ENCODE results near the gene PPP3CA. TPM values are rescaled to one million over a fixed set of nuclear protein-coding genes. Genes with fewer than 3 reads are reported as not detected.

Gene PPP3CA
- polyA plus RNA-seq, 1 donor (not counting 4 experiments of a cell fraction or from before 2014, with no cell fraction given), result 43.3 TPM

DNA sequence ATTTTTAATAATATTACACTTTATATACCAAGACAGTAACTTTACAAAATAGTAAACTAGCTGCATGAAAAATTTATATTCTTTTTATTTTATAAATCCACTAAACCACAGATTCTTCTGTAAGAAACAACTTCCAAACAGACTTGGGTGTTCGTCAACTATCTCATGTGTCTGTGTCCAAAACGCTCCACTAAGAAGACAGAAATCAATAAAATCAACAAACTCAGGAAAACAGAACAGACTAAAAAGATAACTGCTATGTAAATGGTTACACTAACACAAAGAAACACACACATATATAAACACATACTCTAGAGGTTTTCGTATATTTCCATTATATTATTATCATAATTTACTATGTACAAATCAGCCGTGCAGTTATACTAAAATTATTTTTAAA, 158.4 kb downstream of the PPP3CA start:
- Histone ChIP-seq H2AFZ (ENCODE audit: control insufficient read depth, low read length) (no peak overlapping the region), H3K9me1 (ENCODE audit: control insufficient read depth, extremely low read depth, insufficient read depth, low read length) (no peaks in the 10 kb centered on the region), H3K9ac (ENCODE audit: control insufficient read depth, extremely low read depth, insufficient read depth, low read length) (no peak overlapping the region), H3K9me3 (ENCODE audit: control insufficient read depth, low read depth, low read length) (no peaks in the 10 kb centered on the region), H4K20me1 (ENCODE audit: control insufficient read depth, extremely low read depth, insufficient read depth, low read length) (no peaks in the 10 kb centered on the region), H3K36me3 (ENCODE audit: control insufficient read depth in 2 of 2, extremely low read depth in 1 of 2, insufficient read depth in 2 of 2, low read length in 2 of 2) (peaks cover 0 to 4% of the 10 kb centered on the region in 2 experiments), H3K79me2 (ENCODE audit: control insufficient read depth, insufficient read depth, low read length) (peaks cover 37% of the 10 kb centered on the region), H3K27me3 (ENCODE audit: control insufficient read depth, extremely low read depth, insufficient read depth, low read length) (no peaks in the 10 kb centered on the region), H3K27ac (ENCODE audit: control insufficient read depth, insufficient read depth, low read length) (no peak overlapping the region), H3K4me1 (ENCODE audit: control insufficient read depth, extremely low read depth, insufficient read depth, low read length) (peaks cover 7% of the 10 kb centered on the region), H3K4me2 (ENCODE audit: control insufficient read depth, extremely low read depth, insufficient read depth, low read depth, low read length) (no peak overlapping the region), H3K4me3 (ENCODE audit: control insufficient read depth in 2 of 3, extremely low read depth in 1 of 3, insufficient read depth in 2 of 3, low read depth in 1 of 3, low read length in 3 of 3) (no peak overlapping the region)
- dilution Hi-C loops (cut with MboI; ENCODE audit: extremely low pct_ligation_motif_present, low sequenced_read_pairs), result no loop called here
- no peak for DNase-seq (ENCODE audit: low read depth, low spot score)
- TF ChIP-seq EZH2 (IDR thresholded peaks at IDR 0.05; ENCODE audit: low read length), result no peak
- TF ChIP-seq, protein P1, sequence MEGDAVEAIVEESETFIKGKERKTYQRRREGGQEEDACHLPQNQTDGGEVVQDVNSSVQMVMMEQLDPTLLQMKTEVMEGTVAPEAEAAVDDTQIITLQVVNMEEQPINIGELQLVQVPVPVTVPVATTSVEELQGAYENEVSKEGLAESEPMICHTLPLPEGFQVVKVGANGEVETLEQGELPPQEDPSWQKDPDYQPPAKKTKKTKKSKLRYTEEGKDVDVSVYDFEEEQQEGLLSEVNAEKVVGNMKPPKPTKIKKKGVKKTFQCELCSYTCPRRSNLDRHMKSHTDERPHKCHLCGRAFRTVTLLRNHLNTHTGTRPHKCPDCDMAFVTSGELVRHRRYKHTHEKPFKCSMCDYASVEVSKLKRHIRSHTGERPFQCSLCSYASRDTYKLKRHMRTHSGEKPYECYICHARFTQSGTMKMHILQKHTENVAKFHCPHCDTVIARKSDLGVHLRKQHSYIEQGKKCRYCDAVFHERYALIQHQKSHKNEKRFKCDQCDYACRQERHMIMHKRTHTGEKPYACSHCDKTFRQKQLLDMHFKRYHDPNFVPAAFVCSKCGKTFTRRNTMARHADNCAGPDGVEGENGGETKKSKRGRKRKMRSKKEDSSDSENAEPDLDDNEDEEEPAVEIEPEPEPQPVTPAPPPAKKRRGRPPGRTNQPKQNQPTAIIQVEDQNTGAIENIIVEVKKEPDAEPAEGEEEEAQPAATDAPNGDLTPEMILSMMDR (optimal IDR thresholded peaks at IDR 0.05 in 1 of 3, IDR thresholded peaks at IDR 0.05 in 1 of 3, conservative IDR thresholded peaks at IDR 0.05 in 1 of 3; ENCODE audit: extremely low read depth in 1 of 3, insufficient read depth in 2 of 3, low read length in 3 of 3), result no peak
- no peak for FAIRE-seq

DNA sequence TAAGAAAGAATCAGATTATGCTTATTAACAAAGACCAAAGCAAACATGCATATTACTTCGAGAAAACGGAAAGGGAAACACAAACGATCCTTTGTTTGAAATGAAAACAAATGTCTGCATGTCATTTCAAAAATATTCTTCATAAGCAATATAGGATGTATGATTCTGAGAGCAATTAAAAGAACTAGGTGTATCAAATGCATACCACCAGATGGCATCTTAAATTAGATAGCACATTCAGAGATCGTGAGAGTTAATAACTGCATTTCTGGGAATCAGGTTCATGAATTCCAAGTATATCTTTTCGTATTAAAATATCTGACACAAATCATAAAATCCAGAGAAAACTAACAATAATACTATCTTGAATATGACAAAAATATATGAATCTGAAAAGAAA, 159.5 kb downstream of the PPP3CA start:
- Histone ChIP-seq H2AFZ (ENCODE audit: control insufficient read depth, low read length) (no peak overlapping the region), H3K27ac (ENCODE audit: control insufficient read depth, insufficient read depth, low read length) (no peak overlapping the region), H4K20me1 (ENCODE audit: control insufficient read depth, extremely low read depth, insufficient read depth, low read length) (no peaks in the 10 kb centered on the region), H3K9ac (ENCODE audit: control insufficient read depth, extremely low read depth, insufficient read depth, low read length) (no peak overlapping the region), H3K36me3 (ENCODE audit: control insufficient read depth in 2 of 2, extremely low read depth in 1 of 2, insufficient read depth in 2 of 2, low read length in 2 of 2) (peaks cover 0 to 4% of the 10 kb centered on the region in 2 experiments), H3K27me3 (ENCODE audit: control insufficient read depth, extremely low read depth, insufficient read depth, low read length) (no peaks in the 10 kb centered on the region), H3K4me2 (ENCODE audit: control insufficient read depth, extremely low read depth, insufficient read depth, low read depth, low read length) (no peak overlapping the region), H3K4me3 (ENCODE audit: control insufficient read depth in 2 of 3, extremely low read depth in 1 of 3, insufficient read depth in 2 of 3, low read depth in 1 of 3, low read length in 3 of 3) (no peak overlapping the region), H3K4me1 (ENCODE audit: control insufficient read depth, extremely low read depth, insufficient read depth, low read length) (peaks cover 13% of the 10 kb centered on the region), H3K9me1 (ENCODE audit: control insufficient read depth, extremely low read depth, insufficient read depth, low read length) (no peaks in the 10 kb centered on the region), H3K9me3 (ENCODE audit: control insufficient read depth, low read depth, low read length) (no peaks in the 10 kb centered on the region), H3K79me2 (ENCODE audit: control insufficient read depth, insufficient read depth, low read length) (peaks cover 41% of the 10 kb centered on the region)
- DNase-seq (ENCODE audit: low read depth, low spot score) (no peak), FAIRE-seq (no peak)
- dilution Hi-C loops (cut with MboI; ENCODE audit: extremely low pct_ligation_motif_present, low sequenced_read_pairs), result no loop called here
- TF ChIP-seq EZH2 (IDR thresholded peaks at IDR 0.05; ENCODE audit: low read length), result no peak
- TF ChIP-seq, protein P1 (optimal IDR thresholded peaks at IDR 0.05 in 1 of 3, IDR thresholded peaks at IDR 0.05 in 1 of 3, conservative IDR thresholded peaks at IDR 0.05 in 1 of 3; ENCODE audit: extremely low read depth in 1 of 3, insufficient read depth in 2 of 3, low read length in 3 of 3), result peak in 2 of 3 experiments; percentile 9 to 20
